ENCODE results near the gene LRCH1. TPM values are rescaled to one million over a fixed set of nuclear protein-coding genes. Genes with fewer than 3 reads are reported as not detected.
"Not testable (repeated sequence)": the region's sequence is repeated elsewhere in the genome, so short reads cannot be mapped to it uniquely, and the experiment has no call there.

LRCH1 gene
- total and polyA plus RNA-seq, 2 of the 13 experiments (the other 11 are each of a cell fraction or from before 2014, with no cell fraction given), result 4.1 to 12.6 TPM

- TF ChIP-seq ZNF7 (CRISPR knock-in tag; IDR thresholded peaks at IDR 0.05), result no peak
Measured at GRCh38 chr13:46761174-46761573, 208.2 kb downstream of the LRCH1 start (continued).

DNA sequence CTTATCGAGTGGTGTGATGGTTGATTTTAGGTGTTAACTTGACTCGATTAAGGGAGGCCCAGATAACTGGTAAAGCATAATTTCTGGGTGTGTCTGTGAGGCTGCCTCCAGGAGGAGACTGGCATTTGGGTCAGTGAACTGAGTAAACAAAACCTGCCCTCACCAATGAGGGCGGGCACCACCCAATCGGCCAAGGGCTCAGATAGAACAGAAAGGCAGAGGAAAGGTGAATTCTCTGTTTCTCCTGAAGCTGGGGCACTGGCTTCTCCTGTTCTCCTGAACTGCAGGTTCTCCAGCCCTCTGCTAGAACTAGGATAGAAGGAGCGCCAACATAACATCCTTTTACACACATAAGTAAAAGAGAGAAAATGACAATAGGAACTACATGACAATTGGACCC lies 208.9 kb downstream of the LRCH1 start:
- Histone ChIP-seq H3K27ac (ENCODE audit: extremely low read length, insufficient read depth, low read length) (no peak overlapping the region), H3K4me2 (ENCODE audit: low read depth, low read length) (no peak overlapping the region), H3K4me1 (ENCODE audit: insufficient read depth, low read length) (peaks cover 6% of the 10 kb centered on the region; the same call in 1 of the 2 replicates), H2AFZ (ENCODE audit: low read length) (no peak overlapping the region), H3K27me3 (ENCODE audit: control insufficient read depth in 1 of 2, insufficient read depth in 2 of 2, low read length in 2 of 2) (no peaks in the 10 kb centered on the region), H3K9ac (ENCODE audit: insufficient read depth, low read depth, low read length) (no peak overlapping the region), H3K36me3 (replicated peaks in 1 of 2; ENCODE audit: control insufficient read depth in 1 of 2, insufficient read depth in 2 of 2, low read length in 2 of 2) (no peaks in the 10 kb centered on the region), H3K9me3 (ENCODE audit: low read length) (no peaks in the 10 kb centered on the region), H3K79me2 (ENCODE audit: insufficient read depth, low read length) (no peaks in the 10 kb centered on the region), H4K20me1 (ENCODE audit: insufficient read depth, low read length) (no peaks in the 10 kb centered on the region), H3K4me3 (replicated peaks in 1 of 3; ENCODE audit: insufficient read depth in 1 of 3, low read depth in 2 of 3, low read length in 3 of 3) (no peak overlapping the region)
- ATAC-seq (no peak), FAIRE-seq (no peak), DNase-seq (ENCODE audit: low spot score) (no peak)
- intact Hi-C loops (cut with micrococcal nuclease; ENCODE audit: unreplicated experiment) (loop anchor here (5.0 kb wide), 1 partner anchor 565 kb away; no protein-coding TSS in a partner anchor), in situ Hi-C loops (cut with HindIII; ENCODE audit: extremely low pct_ligation_motif_present, low pct_unique_long_range_greater_than_20kb) (no loop called here)
- TF ChIP-seq NR2F1 (CRISPR knock-in tag; IDR thresholded peaks at IDR 0.05) (no peak), KLF16 (CRISPR knock-in tag; IDR thresholded peaks at IDR 0.05) (no peak), RFX5 (IDR thresholded peaks at IDR 0.05; ENCODE audit: low read depth, low read length) (no peak), THYN1 (CRISPR knock-in tag; IDR thresholded peaks at IDR 0.05; ENCODE audit: borderline replicate concordance, low read depth) (no peak), KDM6A (CRISPR knock-in tag; IDR thresholded peaks at IDR 0.05; ENCODE audit: low read depth) (no peak), SMAD1 (CRISPR knock-in tag; IDR thresholded peaks at IDR 0.05; ENCODE audit: borderline replicate concordance, low read depth) (no peak), TAF1 (CRISPR knock-in tag; IDR thresholded peaks at IDR 0.05) (no peak), SMARCC2 (IDR thresholded peaks at IDR 0.05) (no peak)
- TF ChIP-seq, protein P1, sequence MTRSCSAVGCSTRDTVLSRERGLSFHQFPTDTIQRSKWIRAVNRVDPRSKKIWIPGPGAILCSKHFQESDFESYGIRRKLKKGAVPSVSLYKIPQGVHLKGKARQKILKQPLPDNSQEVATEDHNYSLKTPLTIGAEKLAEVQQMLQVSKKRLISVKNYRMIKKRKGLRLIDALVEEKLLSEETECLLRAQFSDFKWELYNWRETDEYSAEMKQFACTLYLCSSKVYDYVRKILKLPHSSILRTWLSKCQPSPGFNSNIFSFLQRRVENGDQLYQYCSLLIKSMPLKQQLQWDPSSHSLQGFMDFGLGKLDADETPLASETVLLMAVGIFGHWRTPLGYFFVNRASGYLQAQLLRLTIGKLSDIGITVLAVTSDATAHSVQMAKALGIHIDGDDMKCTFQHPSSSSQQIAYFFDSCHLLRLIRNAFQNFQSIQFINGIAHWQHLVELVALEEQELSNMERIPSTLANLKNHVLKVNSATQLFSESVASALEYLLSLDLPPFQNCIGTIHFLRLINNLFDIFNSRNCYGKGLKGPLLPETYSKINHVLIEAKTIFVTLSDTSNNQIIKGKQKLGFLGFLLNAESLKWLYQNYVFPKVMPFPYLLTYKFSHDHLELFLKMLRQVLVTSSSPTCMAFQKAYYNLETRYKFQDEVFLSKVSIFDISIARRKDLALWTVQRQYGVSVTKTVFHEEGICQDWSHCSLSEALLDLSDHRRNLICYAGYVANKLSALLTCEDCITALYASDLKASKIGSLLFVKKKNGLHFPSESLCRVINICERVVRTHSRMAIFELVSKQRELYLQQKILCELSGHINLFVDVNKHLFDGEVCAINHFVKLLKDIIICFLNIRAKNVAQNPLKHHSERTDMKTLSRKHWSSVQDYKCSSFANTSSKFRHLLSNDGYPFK (CRISPR knock-in tag; IDR thresholded peaks at IDR 0.05; ENCODE audit: borderline replicate concordance), result no peak
- no TSS peak for BruUV-seq (replicated peaks)
- CTCF ChIA-PET (ENCODE audit: low intra/inter-chr PET ratio, low total read pairs), result no interaction called here
- POLR2A ChIA-PET, result no interaction called here
- 44% methylated on average over 3 of the region's 5 CpGs for WGBS (ENCODE audit: low lambda C conversion rate)

- H4K20me1 ChIP-seq (ENCODE audit: insufficient read depth, low read length); H3K79me2 ChIP-seq (ENCODE audit: insufficient read depth, low read length); H3K4me2 ChIP-seq (ENCODE audit: low read depth, low read length); CTCF ChIA-PET (ENCODE audit: low intra/inter-chr PET ratio, low total read pairs); in situ Hi-C loops (cut with HindIII; ENCODE audit: extremely low pct_ligation_motif_present, low pct_unique_long_range_greater_than_20kb); H3K4me3 ChIP-seq (replicated peaks in 1 of 3; ENCODE audit: insufficient read depth in 1 of 3, low read depth in 2 of 3, low read length in 3 of 3); H3K27me3 ChIP-seq (ENCODE audit: control insufficient read depth in 1 of 2, insufficient read depth in 2 of 2, low read length in 2 of 2); intact Hi-C loops (cut with micrococcal nuclease; ENCODE audit: unreplicated experiment); H3K27ac ChIP-seq (ENCODE audit: extremely low read length, insufficient read depth, low read length); H2AFZ ChIP-seq (ENCODE audit: low read length); BruUV-seq (replicated peaks); H3K36me3 ChIP-seq (replicated peaks in 1 of 2; ENCODE audit: control insufficient read depth in 1 of 2, insufficient read depth in 2 of 2, low read length in 2 of 2); POLR2A ChIA-PET; H3K9me3 ChIP-seq (ENCODE audit: low read length); H3K9ac ChIP-seq (ENCODE audit: insufficient read depth, low read depth, low read length); DNase-seq (ENCODE audit: low spot score); H3K4me1 ChIP-seq (ENCODE audit: insufficient read depth, low read length); ATAC-seq; FAIRE-seq: not testable (repeated sequence)
- 98% methylated on average over 4 of the region's 4 CpGs for WGBS (ENCODE audit: low lambda C conversion rate)
Measured at GRCh38 chr13:46769925-46770324, 217.0 kb downstream of the LRCH1 start.

Data from HepG2 (cell line).